ENCODE data around the gene GNPTG.
A peak's percentile ranks its signal among the peaks of the same experiment; 100 is the strongest.

Gene GNPTG

GRCh38 chr16:1347286-1347855 is 4.4 kb upstream of the GNPTG start:
- DNase-seq (ENCODE audit: low read depth) = no peak

GRCh38 chr16:1347962-1348361 is 3.8 kb upstream of the GNPTG start:
- DNase-seq (ENCODE audit: low read depth) = no peak

GRCh38 chr16:1348441-1348840 is 3.3 kb upstream of the GNPTG start:
- no peak for DNase-seq (ENCODE audit: low read depth)

- no peak for DNase-seq (ENCODE audit: low read depth)
Observed at GRCh38 chr16:1348926-1349325, 2.8 kb upstream of the GNPTG start.

- no peak for DNase-seq (ENCODE audit: low read depth)
Observed at GRCh38 chr16:1349351-1349750, 2.4 kb upstream of the GNPTG start.

GRCh38 chr16:1349951-1350350 is 1.8 kb upstream of the GNPTG start:
- no peak for DNase-seq (ENCODE audit: low read depth)

- no peak for DNase-seq (ENCODE audit: low read depth)
Observed at GRCh38 chr16:1350691-1351090, 1.0 kb upstream of the GNPTG start.

GRCh38 chr16:1351215-1351581 is 533 bp upstream of the GNPTG start:
- DNase-seq (ENCODE audit: low read depth) = no peak

- DNase-seq (ENCODE audit: low read depth) = no peak
Observed at GRCh38 chr16:1354815-1355540, 3.2 kb downstream of the GNPTG start.

GRCh38 chr16:1355591-1355990 is 3.9 kb downstream of the GNPTG start:
- no peak for DNase-seq (ENCODE audit: low read depth)

- no peak for DNase-seq (ENCODE audit: low read depth)
Observed at GRCh38 chr16:1356061-1356900, 4.5 kb downstream of the GNPTG start.

GRCh38 chr16:1357906-1358566 is 6.3 kb downstream of the GNPTG start:
- no peak for DNase-seq (ENCODE audit: low read depth)

- DNase-seq (ENCODE audit: low read depth) = no peak
Observed at GRCh38 chr16:1361685-1362360, 10.1 kb downstream of the GNPTG start.

- DNase-seq (ENCODE audit: low read depth) = no peak
Observed at GRCh38 chr16:1362807-1363206, 11.1 kb downstream of the GNPTG start.

GRCh38 chr16:1363501-1364041 is 11.8 kb downstream of the GNPTG start:
- peak; percentile 58 for DNase-seq (ENCODE audit: low read depth)

- DNase-seq (ENCODE audit: low read depth) = no peak
Observed at GRCh38 chr16:1364510-1364909, 12.8 kb downstream of the GNPTG start.

- DNase-seq (ENCODE audit: low read depth) = no peak
Observed at GRCh38 chr16:1366060-1366711, 14.5 kb downstream of the GNPTG start.

GRCh38 chr16:1366712-1367299 is 15.1 kb downstream of the GNPTG start:
- no peak for DNase-seq (ENCODE audit: low read depth)

GRCh38 chr16:1367486-1368174 is 15.9 kb downstream of the GNPTG start:
- DNase-seq (ENCODE audit: low read depth) = no peak
